ENCODE measurements around the gene CLP1.
A peak's percentile ranks its signal among the peaks of the same experiment; 100 is the strongest.
"Not testable (repeated sequence)": the region's sequence is repeated elsewhere in the genome, so short reads cannot be mapped to it uniquely, and the experiment has no call there.

CLP1 gene

GRCh38 chr11:57667117-57667735, 9.7 kb downstream of the CLP1 start:
- peak; percentile 95 for DNase-seq (ENCODE audit: low read depth)

- peak; percentile 99 for DNase-seq (ENCODE audit: low read depth)
These were observed 10.3 kb downstream of the CLP1 start, which contains the start of gene ZDHHC5 for GRCh38 chr11:57667736-57668433. Gene ZDHHC5 (plus strand): TSS chr11:57668114. CDS start chr11:57673091, 4,977 bp downstream.

- no peak for DNase-seq (ENCODE audit: low read depth)
These were observed 10.8 kb downstream of the CLP1 start for GRCh38 chr11:57668434-57668782.

GRCh38 chr11:57674251-57674650, 16.7 kb downstream of the CLP1 start:
- DNase-seq (ENCODE audit: low read depth), result no peak

GRCh38 chr11:57675176-57675941, 17.8 kb downstream of the CLP1 start:
- no peak for DNase-seq (ENCODE audit: low read depth)

GRCh38 chr11:57679396-57679795, 21.8 kb downstream of the CLP1 start:
- DNase-seq (ENCODE audit: low read depth), result no peak

GRCh38 chr11:57680552-57680874, 23.0 kb downstream of the CLP1 start:
- DNase-seq (ENCODE audit: low read depth), result peak; percentile 10

- DNase-seq (ENCODE audit: low read depth), result no peak
These were observed 23.6 kb downstream of the CLP1 start for GRCh38 chr11:57681168-57681567.

- not testable (repeated sequence) for DNase-seq (ENCODE audit: low read depth)
These were observed 32.9 kb downstream of the CLP1 start for GRCh38 chr11:57690474-57690873.

GRCh38 chr11:57698843-57699365, 41.3 kb downstream of the CLP1 start:
- DNase-seq (ENCODE audit: low read depth), result no peak

- no peak for DNase-seq (ENCODE audit: low read depth)
These were observed 42.3 kb downstream of the CLP1 start for GRCh38 chr11:57699813-57700212.

- no peak for DNase-seq (ENCODE audit: low read depth)
These were observed 42.9 kb downstream of the CLP1 start for GRCh38 chr11:57700425-57700824.

- no peak for DNase-seq (ENCODE audit: low read depth)
These were observed 45.8 kb downstream of the CLP1 start for GRCh38 chr11:57703341-57703740.

GRCh38 chr11:57704932-57705331, 47.4 kb downstream of the CLP1 start:
- no peak for DNase-seq (ENCODE audit: low read depth)

GRCh38 chr11:57705432-57705831, 47.9 kb downstream of the CLP1 start:
- not testable (repeated sequence) for DNase-seq (ENCODE audit: low read depth)

GRCh38 chr11:57709802-57710367, 52.3 kb downstream of the CLP1 start:
- DNase-seq (ENCODE audit: low read depth), result no peak
